Calu3 (cell line): Measurements from ENCODE around the gene TPBGL. TPM values are rescaled to one million over a fixed set of nuclear protein-coding genes. Genes with fewer than 3 reads are reported as not detected.

Source experiments
- BruUV-seq: library from RNA; stranded (reverse); fragments of 400-500 nt; replicated peaks from 2 replicates; lab custom pipeline; 2021; lab: Mats Ljungman, UMichigan
- CTCF ChIA-PET: fragments of 300-600 bp; sonication (Branson Sonifier 250); formaldehyde crosslinking; loops from one replicate; lab custom pipeline; 2022; ENCODE audit warnings: antibody characterized with exemption; lab: Charles Lee
- DNase-seq: peaks from one replicate; pipeline ENCODE4 v3.0.0; 2022
- H3K27ac Mint-ChIP-seq: one replicate; pipeline ENCODE4 v1.8.0; 2022; ENCODE audit warnings: mixed read lengths; ENCODE audit not compliant: unreplicated experiment
- H3K27me3 Mint-ChIP-seq: one replicate; pipeline ENCODE4 v1.8.0; 2022; ENCODE audit warnings: mixed read lengths; ENCODE audit not compliant: unreplicated experiment
- H3K36me3 Mint-ChIP-seq: one replicate; pipeline ENCODE4 v1.8.0; 2022; ENCODE audit warnings: mild to moderate bottlenecking, moderate library complexity, mixed read lengths; ENCODE audit not compliant: insufficient read depth, unreplicated experiment
- H3K4me1 Mint-ChIP-seq: one replicate; pipeline ENCODE4 v1.8.0; 2022; ENCODE audit warnings: mild to moderate bottlenecking, low read depth, mixed read lengths; ENCODE audit not compliant: unreplicated experiment
- H3K4me3 Mint-ChIP-seq: one replicate; pipeline ENCODE4 v1.8.0; 2022; ENCODE audit warnings: mild to moderate bottlenecking, low read depth, moderate library complexity, mixed read lengths; ENCODE audit not compliant: unreplicated experiment
- H3K9me3 Mint-ChIP-seq: one replicate; pipeline ENCODE4 v1.8.0; 2022; ENCODE audit warnings: low read depth, mixed read lengths; ENCODE audit not compliant: unreplicated experiment
- CTCF ChIP-seq: fragments of 200-600 bp; IDR thresholded peaks from one replicate; pipeline ENCODE4 v1.8.0; 2022; ENCODE audit warnings: antibody characterized with exemption; ENCODE audit not compliant: unreplicated experiment
- intact Hi-C: fragments of 100-400 bp; cut with micrococcal nuclease; formaldehyde crosslinking; loops from one replicate; pipeline ENCODE4 v1.10.0; 2022; ENCODE audit not compliant: unreplicated experiment
- total RNA-seq: library from RNA; stranded (reverse); gene quantifications from 2 replicates; pipeline ENCODE4 v1.2.3, GENCODE V29; 2022

Gene TPBGL
- total RNA-seq, 1 experiment from 2014 or later = not detected

- no peaks in the 10 kb centered on the region for H3K27me3 Mint-ChIP-seq
- intact Hi-C loops = no loop called here
- no peak for DNase-seq
- BruUV-seq = no TSS peak
- H3K36me3 Mint-ChIP-seq = peaks cover 3% of the 10 kb centered on the region
- no peaks in the 10 kb centered on the region for H3K9me3 Mint-ChIP-seq
- no peak overlapping the region for H3K27ac Mint-ChIP-seq
- TF ChIP-seq CTCF = no peak
- H3K4me1 Mint-ChIP-seq = no peaks in the 10 kb centered on the region
- CTCF ChIA-PET = no interaction called here
- no peak overlapping the region for H3K4me3 Mint-ChIP-seq
Measured at GRCh38 chr11:75289919-75290318, 49.3 kb downstream of the TPBGL start.

- H3K27ac Mint-ChIP-seq = no peak overlapping the region
- no peak for TF ChIP-seq CTCF
- H3K4me1 Mint-ChIP-seq = no peaks in the 10 kb centered on the region
- H3K9me3 Mint-ChIP-seq = no peaks in the 10 kb centered on the region
- DNase-seq = no peak
- BruUV-seq = no TSS peak
- H3K27me3 Mint-ChIP-seq = no peaks in the 10 kb centered on the region
- H3K4me3 Mint-ChIP-seq = no peak overlapping the region
- H3K36me3 Mint-ChIP-seq = peaks cover 2% of the 10 kb centered on the region
- intact Hi-C loops = no loop called here
- CTCF ChIA-PET = no interaction called here
Measured at GRCh38 chr11:75291741-75292140, 51.2 kb downstream of the TPBGL start.

- CTCF ChIA-PET = interaction anchor here (0.6 kb wide), 1 partner anchor 50 kb away, joined by 3 read pairs; no protein-coding TSS in a partner anchor
- H3K27ac Mint-ChIP-seq = no peak overlapping the region
- BruUV-seq = no TSS peak
- intact Hi-C loops = no loop called here
- no peaks in the 10 kb centered on the region for H3K4me1 Mint-ChIP-seq
- DNase-seq = no peak
- no peaks in the 10 kb centered on the region for H3K36me3 Mint-ChIP-seq
- no peak overlapping the region for H3K4me3 Mint-ChIP-seq
- H3K9me3 Mint-ChIP-seq = no peaks in the 10 kb centered on the region
- TF ChIP-seq CTCF = no peak
- no peaks in the 10 kb centered on the region for H3K27me3 Mint-ChIP-seq
Measured at GRCh38 chr11:75292943-75293342, 52.4 kb downstream of the TPBGL start.

Other genes with a start within 250 kb of the TPBGL start
- not detected in 2 replicates for gene OR2AT4, start 143.9 kb upstream of the TPBGL start, total RNA-seq
- gene SLCO2B1, start 89.7 kb upstream of the TPBGL start, total RNA-seq = 0.27 and 0.31 TPM in 2 replicates
- gene ARRB1, start 110.9 kb downstream of the TPBGL start, total RNA-seq = 8.7 and 12.8 TPM in 2 replicates
- 1,650 and 1,749 TPM in 2 replicates for gene RPS3, start 158.7 kb downstream of the TPBGL start, total RNA-seq
- gene KLHL35, start 192.4 kb downstream of the TPBGL start, total RNA-seq = 1.3 and 2.1 TPM in 2 replicates